Right renal cortex interstitium (tissue), 3 donors: ENCODE measurements around the gene NMU. TPM values are rescaled to one million over a fixed set of nuclear protein-coding genes. Genes with fewer than 3 reads are reported as not detected.
A peak's percentile ranks its signal among the peaks of the same experiment; 100 is the strongest.
"Not testable (repeated sequence)": the region's sequence is repeated elsewhere in the genome, so short reads cannot be mapped to it uniquely, and the experiment has no call there.

Source experiments
- DNase-seq, 3 donors: peaks; one replicate each; pipeline ENCODE4 v3.0.0-alpha.2; 2013; ENCODE audit warnings: low read depth in 3 of 3, low spot score in 2 of 3
- polyA plus RNA-seq, 3 donors: library from polyadenylated mRNA; unstranded; fragments of 120-200 nt; gene quantifications; one replicate each; pipeline ENCODE4 v1.2.1, GENCODE V29; 2013; ENCODE audit not compliant: insufficient read length in 3 of 3

NMU gene
- polyA plus RNA-seq, 3 donors = 9.1 to 10.8 (median 10.7) TPM

DNA sequence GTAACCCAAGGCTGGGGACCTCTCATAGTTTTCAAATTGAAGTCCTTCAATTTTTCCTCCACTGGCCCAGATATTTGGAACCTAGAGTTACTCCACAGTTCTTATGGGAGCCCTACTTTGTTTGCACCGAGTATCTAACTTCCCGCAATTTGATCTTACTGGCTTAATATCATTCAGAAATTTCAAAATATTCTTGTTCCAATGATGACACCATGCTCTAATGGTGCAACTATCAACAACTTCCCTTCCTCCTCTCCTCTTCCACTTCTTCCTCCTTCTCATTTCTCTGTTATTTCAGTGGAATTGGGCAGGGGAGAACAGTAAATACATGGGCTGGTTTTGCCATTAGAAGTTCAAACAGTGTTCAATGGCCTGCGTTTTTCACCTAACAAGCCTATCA, 64.3 kb downstream of the NMU start:
- no peak for DNase-seq

DNA sequence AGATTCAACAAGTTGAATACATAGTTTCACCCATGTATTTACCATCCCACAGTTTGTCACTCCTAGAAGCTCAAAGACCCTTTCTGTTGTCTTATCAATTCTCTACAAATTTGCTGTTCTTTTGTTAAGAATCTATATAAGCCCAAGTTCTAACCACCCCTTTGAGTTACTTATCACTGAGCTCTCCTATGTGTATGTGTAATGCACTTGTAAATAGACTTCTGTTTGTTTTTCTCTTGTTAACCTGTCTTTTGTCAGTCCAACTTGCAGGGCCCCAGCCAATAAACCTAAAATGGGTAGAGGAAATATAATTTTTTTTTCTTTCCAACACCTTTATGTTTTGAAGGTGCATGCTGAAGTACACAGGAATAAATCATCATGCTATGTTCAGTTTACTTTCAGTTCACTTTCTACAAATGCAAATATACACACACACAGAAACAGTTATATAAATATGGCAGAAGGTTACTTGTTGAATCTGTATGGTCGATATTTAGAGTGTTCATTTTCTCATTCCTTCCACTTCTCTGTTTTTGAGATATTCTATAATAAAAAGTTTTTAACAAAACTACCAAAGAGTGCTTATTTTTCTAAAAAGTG, 67.1 kb downstream of the NMU start:
- DNase-seq = no peak

DNA sequence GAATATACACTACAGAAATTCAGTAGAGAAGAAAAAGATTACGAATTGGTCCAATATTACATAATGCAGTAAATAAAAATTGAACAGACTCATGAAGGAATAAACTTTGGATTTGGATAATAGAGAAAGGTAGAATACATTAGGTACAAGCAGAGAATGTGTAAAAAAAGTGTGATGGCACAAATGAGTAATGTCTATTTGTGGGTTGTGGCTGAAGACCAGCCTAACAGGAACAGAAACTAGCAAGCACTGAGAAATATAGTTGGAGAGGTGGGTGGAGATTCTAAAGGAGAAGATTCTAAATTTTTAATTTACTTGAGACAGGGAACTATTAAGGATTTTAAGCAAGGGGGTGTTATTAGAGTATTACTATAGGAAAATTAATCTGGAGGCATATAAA, 74.2 kb downstream of the NMU start:
- no peak for DNase-seq

DNA sequence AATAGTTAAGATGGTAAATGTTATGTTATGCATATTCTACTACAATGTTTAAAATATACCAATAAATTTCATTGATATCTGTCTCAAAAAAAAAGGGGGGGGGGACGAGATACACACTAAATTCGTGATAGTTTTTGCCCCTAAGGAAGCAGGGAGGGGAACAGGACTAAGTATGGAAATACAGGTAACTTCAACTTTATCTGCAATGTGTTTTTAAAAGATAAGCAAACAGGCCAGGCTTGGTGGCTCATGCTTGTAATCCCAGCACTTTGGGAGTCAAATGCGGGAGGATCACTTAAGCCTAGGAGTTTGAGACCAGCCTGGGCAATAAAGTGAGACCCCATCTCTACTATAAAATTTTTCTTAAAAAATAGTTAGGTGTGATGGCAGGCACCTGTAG, 76.0 kb downstream of the NMU start:
- DNase-seq = no peak

DNA sequence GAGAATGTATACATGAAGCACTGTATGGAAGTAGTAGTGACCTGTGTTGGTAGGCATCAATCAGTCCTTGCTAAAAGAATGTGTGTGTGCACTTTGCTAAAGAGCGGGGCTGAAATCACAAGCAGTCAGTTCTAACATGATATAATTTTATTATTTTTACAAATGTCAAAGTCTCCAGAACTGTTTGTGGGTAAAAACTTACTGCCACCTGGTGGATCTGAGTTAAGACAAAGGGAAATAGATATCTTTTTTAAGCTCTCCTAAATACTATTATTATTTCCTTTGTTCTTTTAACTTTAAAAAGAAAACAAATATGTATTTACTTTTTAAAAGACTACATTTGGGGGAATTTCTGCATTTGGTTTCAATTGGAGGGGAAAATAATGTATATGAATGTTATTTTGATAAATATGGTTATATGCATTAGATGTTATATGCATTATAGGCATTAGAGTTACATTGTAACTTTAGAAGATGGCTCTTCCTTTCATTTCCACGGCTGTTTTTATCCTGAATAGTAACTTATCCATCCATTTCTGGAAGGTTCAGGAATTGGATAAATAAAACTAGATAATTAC, 81.6 kb downstream of the NMU start:
- no peak for DNase-seq

DNA sequence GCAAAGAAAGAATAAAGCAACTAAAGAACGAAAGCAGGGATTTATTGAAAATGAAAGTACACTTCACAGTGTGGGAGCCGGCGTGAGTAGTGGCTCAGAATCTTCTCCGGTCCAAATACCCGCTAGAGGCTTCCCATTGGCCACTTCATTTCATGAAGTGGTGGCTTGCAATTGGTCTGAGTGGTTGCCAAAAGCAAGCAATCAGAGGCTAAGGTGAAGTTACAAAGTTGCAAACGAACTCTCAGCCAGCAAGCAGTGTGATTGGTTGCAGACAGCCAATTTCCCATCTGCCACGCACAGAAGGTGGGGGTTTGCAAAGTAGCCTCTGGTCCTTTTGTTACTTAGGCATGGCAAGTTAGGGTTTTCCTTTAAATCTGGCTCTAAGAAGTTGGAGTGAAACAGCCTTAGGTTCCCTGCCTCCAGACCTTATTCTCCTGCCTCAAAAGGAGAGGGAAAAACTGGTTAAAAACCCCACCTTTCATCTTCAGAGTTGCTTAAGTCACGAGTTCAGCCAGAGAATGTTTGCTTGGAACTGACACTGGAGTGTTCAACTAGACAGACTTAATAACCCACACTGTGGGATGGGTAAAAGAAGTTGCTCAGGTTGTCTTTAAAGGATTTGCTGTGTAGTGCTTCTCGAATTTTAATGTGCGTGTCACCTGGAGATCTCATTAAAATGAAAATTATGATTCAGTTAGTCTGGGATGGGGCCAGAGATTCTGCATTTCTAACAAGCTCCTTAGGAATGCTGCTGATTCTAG, 82.5 kb downstream of the NMU start:
- DNase-seq = no peak

DNA sequence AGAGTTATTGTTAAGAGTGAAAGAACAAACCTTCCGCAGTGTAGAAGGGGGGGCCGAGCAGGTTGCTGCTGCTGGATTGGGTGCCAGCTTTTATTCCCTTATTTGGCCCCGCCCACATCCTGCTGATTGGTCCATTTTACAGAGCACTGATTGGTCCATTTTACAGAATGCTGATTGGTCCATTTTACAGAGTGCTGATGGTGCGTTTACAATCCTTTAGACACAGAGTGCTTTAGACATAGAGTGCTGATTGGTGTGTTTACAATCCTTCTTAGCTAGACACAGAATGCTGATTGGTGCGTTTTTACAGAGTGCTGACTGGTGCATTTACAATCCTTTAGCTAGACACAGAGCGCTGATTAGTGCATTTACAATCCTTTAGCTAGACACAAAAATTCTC, 84.1 kb downstream of the NMU start:
- not testable (repeated sequence) for DNase-seq

DNA sequence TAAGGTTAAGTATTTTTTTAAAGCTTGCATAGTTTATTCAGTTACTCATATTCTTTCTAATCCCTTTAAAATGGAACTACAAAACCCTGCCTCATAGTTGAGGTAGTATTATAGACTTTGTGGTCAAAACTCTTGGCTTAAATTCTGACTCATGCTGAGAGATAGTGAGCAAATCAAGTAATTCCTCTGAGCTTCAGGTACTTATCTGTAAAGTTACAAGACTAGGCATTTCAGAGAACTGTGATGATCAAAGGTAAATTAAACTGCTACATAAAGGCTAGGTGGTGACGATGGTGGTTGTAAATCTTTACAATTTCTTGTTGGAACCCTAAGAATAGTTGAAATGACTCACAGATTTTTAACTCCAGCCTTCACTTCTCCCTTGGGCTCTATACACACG, 86.2 kb downstream of the NMU start:
- no peak for DNase-seq

DNA sequence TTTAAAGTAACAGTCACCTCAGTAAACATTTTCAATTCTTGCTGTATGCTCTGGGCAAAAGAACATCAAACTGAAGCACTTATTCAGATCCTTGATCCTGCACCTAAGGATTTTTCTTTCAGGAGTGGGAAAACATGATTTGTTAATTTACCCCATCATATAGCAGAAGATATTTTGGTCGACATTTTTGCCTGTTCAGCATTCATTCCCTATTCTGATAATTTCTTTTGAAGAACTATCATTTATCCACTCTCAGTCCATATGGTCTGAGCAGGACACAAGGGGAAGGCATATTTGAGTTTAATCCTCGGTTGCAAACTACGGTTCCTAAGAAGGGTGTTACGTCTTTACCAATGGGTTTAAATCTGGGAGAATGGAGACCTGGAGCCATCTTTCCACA, 88.2 kb downstream of the NMU start:
- DNase-seq = no peak

DNA sequence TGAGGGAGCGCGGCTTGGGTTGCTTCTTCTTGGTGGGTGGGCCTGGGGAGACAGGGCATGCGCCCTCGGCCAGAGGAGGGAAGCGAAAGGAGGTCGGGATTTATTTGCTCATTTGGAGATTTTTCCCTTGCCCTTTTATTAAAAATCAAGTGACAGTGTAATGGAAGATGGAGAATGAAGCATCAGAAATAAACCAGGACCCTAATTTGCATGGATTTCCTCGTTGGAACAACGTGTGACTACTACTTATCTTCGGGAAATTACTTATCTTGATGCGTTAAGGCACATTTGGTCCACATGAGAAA, 88.7 kb downstream of the NMU start:
- peak in 1 of 3 donors; percentile 25 for DNase-seq

DNA sequence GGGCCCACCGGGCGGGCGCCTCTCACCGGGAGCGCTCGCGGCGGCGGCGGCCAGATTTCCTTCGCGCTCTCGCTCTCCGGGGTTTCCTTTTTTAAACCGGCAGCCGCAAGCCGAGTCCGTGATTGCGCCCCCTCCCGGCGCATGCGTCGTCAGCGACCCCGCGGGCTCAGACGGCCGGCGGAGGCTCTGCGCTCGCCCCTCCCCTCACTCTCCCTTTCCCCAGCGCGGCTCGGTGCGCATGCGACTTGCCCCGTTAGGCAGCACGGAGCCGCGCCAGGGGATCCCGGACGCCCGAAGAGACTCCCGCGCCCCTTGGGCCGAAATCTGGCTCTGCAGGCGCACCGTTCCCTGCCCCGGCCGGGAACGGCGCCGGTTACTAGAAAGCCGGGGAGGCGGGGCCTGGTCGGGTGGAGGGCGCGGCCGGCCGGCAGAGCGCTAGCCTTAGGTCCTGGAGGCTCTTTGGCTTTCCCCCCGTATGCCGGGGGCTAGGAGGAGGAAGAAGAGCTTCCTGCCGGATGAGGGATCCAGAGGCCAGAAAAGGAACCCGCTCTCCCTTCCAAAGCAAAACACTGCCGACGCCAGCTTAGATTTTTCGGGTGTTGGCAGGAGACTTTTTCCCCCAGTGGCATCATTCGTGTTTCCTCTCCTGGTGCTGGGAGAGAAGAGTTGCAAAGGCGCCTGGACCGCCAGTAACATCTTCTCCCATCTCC, 89.2 kb downstream of the NMU start, which contains the start of gene CLOCK:
TSS of gene CLOCK (minus strand) at position 154 of the 710 bp plus-strand sequence. CDS start 64,124 bp downstream, outside the sequence.
- peak; percentile 71 to 80 (median 78) for DNase-seq

DNA sequence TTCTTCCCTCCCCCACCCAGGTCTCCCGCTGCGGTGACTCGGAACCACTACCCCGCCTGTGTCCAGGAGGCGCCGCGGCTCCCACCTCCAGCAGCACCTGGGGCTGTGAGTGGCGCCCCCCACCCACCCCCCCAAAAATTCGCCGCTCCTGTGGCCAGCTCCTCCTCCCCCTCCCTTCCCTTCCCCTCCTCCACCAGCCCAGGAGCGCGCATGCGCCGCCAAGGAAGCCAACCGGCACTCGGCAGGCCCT, 89.7 kb downstream of the NMU start:
- peak in 1 of 3 donors; percentile 68 for DNase-seq

DNA sequence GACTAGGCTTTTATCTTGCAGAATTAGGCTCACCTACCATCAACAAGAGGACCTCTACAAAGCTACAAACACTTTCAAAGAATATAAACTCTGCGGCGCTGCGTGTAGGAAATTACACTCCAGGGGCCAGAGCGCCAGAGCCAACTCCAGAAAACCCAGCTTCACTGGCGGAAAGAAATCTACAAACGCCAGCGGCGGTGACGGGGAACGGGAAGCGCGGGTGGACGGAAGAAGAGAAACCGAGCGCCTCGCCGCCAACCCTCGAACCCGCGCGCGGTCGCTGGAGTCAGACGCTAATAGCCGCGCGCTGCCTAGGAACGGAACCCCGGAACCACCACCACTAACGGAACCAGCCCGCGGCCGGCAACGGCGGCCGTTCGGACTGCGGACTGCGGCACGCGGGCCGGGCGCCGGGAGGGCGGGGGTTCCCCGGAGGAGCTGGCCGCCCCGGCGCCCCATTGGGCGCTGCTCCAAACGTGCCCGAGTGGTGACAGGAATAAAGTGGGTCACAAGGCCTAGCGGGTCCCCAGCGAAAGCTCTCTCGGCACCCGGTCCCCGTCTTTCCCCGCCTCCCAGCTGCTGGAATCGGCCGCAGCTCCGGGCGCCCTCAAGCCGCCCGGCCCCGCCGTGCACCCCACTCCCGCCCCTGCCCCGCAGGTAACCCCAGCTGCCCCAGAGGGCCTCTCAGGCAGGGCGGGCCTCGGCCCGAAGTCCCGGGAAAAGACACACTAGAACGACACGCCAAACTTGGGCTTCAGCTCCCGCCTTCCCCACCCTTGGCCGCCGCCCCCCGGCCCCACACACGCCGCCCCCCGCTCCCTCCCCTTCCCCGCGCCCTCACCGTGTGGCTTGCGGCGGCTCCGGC, 90.2 kb downstream of the NMU start:
- DNase-seq = peak; percentile 40 to 58 (median 49)

Other genes with a start within 250 kb of the NMU start
- 10 to 100 TPM; 74.2 to 88.2 (median 78.5) TPM for gene TMEM165, start 240.3 kb downstream of the NMU start, polyA plus RNA-seq
- gene CLOCK, start 89.4 kb downstream of the NMU start, polyA plus RNA-seq = 10 to 100 TPM; 19.7 to 22.5 (median 20.8) TPM
- not detected for gene PDCL2, start 44.1 kb downstream of the NMU start, polyA plus RNA-seq
- not detected for gene EXOC1L, start 183.5 kb upstream of the NMU start, polyA plus RNA-seq
- gene EXOC1, start 217.3 kb upstream of the NMU start, polyA plus RNA-seq = 10 to 100 TPM; 40.7 to 49.9 (median 47.7) TPM